NCI-H82 treated with DMSO at 0.1 percent for 48 hours (cell line): Measurements from ENCODE around the gene PCSK9.
"Not testable (repeated sequence)": the region's sequence is repeated elsewhere in the genome, so short reads cannot be mapped to it uniquely, and the experiment has no call there.

Source experiments
- DNase-seq: peaks from one replicate; lab custom pipeline; 2025; ENCODE audit not compliant: unreplicated experiment; lab: John Stamatoyannopoulos, UW

Gene PCSK9

GRCh38 chr1:55007625-55008024 lies 31.7 kb upstream of the PCSK9 start:
- no peak for DNase-seq

DNA sequence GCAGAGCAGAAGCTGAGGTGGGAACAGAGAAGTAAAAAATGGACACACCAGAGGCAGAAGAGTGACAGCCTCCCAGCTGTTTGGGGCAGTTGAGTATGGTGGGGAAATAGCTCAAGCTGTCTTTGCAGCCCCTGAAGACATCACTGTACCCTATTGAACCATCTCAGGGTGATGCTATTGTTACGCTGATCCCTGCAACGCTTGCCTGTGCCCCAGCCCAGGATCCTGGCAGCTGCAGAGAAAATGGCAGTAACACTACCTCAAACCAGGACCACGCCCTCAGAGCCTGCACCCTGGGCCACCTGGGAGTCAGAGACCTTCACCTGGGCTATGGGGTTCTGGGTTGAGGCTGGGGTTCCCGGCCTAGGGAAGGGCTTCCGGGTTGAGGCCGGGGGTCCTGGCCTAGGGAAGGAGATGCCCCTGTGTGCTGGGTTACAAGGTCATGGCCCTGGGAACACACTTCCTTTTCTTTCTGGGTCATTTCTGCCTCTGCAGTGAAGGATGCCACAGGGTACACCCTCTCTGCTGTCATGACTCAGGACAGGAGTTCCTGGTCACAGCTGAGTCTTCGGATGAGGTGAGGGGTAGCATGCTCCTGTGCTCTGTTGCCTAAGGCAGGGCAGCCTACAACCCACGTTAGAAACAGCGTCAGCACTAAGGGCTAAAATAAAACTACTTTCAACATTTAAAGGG lies 29.0 kb upstream of the PCSK9 start:
- no peak for DNase-seq

DNA sequence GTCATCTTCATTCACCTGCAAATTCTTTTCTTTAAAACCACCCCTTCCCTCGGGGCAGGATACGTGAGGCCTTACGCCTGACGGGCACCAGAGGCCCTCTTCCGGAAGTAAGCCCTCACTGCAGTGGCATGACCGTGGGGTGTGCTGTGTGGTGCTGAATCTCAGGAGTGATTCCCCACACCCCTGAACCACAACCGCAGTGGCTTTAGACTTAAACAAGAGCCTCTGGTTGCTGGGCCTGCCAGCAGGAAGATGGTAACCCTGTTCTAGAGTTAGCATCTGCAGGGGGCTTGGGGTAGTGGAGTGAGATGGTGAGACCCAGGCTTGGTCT lies 28.5 kb upstream of the PCSK9 start:
- no peak for DNase-seq

DNA sequence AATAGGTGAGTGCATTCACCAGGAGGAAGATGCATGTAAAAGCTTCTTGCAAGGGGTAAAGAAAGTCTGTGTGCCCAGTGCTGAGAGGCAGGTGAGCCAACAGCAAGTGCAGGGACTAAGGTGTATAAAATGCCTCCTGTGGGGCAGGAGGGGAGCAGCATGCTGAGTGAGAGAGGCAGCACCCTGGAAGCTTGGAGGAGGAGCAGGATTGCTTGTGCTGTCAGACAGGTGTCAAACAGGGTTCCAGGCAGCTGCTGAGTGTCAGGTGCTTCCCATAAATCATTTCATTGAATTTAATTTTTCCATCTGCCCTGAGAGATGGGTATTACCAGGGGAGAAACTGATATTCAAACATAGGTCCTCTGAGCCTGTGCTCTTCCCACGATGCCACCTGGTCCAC lies 26.7 kb upstream of the PCSK9 start:
- DNase-seq: no peak

GRCh38 chr1:55015123-55015522 lies 24.2 kb upstream of the PCSK9 start:
- DNase-seq: no peak

DNA sequence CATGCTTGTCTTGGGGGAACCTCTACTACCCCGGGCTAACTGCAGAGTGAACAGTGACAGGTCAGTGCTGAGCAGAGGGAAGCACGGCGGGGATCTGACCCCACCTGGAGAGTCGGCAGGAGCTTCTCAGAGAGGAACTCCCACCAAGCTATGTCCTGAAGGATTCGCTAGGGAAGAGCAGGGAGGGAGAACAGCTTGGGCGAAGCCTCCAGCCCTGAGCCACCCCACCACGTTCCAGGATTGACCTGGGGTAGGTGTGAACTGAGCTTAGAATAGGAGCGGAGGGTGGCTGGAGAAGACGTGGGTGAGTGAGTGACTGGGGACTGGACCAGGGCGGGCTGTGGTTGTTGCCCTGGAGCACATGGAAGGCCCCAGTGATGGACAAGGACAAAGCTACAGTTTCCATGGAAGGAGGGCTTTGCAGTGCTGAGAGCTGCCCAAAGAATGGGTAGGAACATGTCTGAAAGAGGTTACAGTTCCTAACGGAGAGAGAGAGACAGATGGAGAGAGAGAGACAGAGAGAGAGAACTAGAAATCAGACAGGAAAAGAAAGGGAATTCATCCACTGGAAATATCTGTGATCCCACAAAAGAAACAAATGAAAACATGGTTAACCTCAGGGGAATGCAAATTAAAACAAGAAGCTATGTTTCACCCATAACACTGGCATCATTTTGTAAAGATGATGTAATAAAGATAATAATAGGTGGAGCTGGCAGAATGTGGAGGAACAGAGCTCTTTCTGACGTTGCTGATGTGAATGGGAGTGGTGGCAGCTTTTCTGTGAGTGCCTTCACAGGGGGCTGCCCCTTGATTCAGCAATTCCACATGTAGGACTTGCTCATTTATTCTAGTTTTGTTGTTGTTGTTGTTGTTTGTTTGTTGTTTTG lies 23.4 kb upstream of the PCSK9 start:
- DNase-seq: no peak

- no peak for DNase-seq
These were observed 21.0 kb upstream of the PCSK9 start for GRCh38 chr1:55018395-55018794.

GRCh38 chr1:55021942-55022546 lies 17.3 kb upstream of the PCSK9 start:
- DNase-seq: peak; percentile 66

- DNase-seq: not testable (repeated sequence)
These were observed 15.2 kb upstream of the PCSK9 start for GRCh38 chr1:55024163-55024562.

GRCh38 chr1:55026682-55027081 lies 12.7 kb upstream of the PCSK9 start:
- not testable (repeated sequence) for DNase-seq

- DNase-seq: not testable (repeated sequence)
These were observed 8.2 kb upstream of the PCSK9 start for GRCh38 chr1:55031098-55031497.

- no peak for DNase-seq
These were observed 6.1 kb upstream of the PCSK9 start for GRCh38 chr1:55033265-55033614.

GRCh38 chr1:55034476-55035133 lies 4.7 kb upstream of the PCSK9 start:
- no peak for DNase-seq

GRCh38 chr1:55035904-55036303 lies 3.4 kb upstream of the PCSK9 start:
- DNase-seq: no peak

DNA sequence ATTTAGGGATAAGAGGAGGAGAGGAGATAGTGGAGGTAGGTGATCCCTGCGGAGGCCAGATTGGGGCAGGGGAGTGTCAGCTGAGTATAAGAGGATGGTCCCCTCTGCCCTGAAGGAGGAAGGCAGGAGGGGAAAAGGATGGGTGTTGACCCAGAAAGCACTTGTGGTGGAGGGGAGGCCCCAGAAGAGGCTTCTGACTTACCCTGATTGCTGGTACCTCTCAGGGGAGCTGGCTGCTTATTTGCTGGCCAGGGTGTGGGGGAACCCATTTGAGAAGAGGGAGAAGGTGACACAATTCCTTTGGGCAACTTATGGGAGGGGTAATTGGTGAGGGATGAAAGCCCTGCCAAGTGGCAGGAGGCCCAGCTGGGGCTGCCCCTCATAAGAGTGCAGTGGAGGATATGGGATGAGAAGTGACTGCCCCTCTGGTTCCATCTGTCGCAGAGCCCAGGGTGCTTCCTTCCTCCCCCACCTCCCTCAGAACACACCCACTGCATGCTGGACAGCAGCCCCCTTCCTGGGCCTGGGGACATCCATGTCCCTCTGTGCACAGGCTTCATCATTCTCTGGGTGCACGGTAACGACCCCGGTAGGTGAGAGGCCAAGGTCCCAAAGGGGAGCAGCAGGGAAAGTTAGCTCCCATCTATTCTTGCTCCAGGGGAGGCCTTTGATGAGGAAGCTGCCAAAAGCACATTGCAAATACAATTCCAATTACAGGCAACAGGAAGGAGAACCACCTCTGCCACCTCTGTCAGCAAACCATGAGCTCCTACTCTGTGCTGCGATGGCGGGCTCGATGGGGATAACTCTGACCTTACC lies 1.4 kb upstream of the PCSK9 start:
- no peak for DNase-seq

GRCh38 chr1:55038552-55038838 lies 853 bp upstream of the PCSK9 start:
- no peak for DNase-seq

GRCh38 chr1:55038974-55039341 lies 390 bp upstream of the PCSK9 start:
- no peak for DNase-seq

- DNase-seq: no peak
These were observed 960 bp downstream of the PCSK9 start for GRCh38 chr1:55040083-55040932.

- DNase-seq: no peak
These were observed 1.7 kb downstream of the PCSK9 start for GRCh38 chr1:55040933-55041494.

DNA sequence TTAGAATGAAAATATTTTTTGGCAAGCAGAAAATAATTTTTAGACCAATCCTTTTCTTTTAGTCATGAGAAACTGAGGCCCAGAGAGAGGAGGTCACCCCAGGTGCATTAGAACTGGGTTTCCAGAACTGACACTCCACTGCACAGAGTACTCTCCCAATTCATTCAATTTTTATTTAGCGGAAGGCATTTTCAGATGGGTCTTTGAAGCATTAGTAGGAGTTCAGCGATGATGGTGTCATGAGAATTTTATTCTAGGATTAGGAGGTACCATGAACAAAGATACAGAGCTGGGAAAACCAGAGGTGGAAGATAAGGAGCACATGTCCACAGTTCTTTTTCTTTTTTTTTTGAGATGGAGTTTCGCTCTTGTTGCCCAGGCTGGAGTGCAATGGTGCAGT lies 2.3 kb downstream of the PCSK9 start:
- DNase-seq: no peak
